Measurements from ENCODE around the gene GRAP2.

The GRAP2 gene

DNA sequence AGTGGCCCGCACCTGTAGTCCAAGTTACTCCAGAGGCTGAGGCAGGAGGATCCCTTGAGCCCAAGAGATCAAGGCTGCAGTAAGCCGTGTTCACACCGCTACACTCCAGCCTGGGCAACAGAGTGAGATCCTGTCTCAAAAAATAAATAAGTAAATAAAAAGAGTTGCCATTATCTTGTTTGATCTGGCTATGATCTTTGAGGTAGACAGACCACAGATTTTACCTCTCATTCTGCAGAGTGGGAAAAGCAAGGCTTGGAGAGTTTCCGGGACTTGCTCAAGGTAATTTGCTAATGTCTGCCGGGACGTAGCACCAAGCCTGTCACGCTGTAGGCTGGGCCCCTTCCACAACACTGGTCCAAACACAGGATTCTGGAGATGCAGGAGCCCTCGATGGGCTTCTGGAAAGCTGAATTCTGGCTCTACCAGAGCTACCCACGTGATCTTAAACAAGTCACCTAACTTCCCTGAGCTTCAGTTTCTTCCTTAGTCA, 6.8 kb downstream of the GRAP2 start:
- TF ChIP-seq GATA1 (IDR thresholded peaks at IDR 0.05; ENCODE audit: low read depth, low read length), result no peak
- DNase-seq, result no peak

GRCh38 chr22:39908136-39908535, 7.3 kb downstream of the GRAP2 start:
- TF ChIP-seq POLR2A (IDR thresholded peaks at IDR 0.05; ENCODE audit: low read length) (no peak), GATA1 (IDR thresholded peaks at IDR 0.05; ENCODE audit: low read depth, low read length) (no peak)
- no peak for DNase-seq

DNA sequence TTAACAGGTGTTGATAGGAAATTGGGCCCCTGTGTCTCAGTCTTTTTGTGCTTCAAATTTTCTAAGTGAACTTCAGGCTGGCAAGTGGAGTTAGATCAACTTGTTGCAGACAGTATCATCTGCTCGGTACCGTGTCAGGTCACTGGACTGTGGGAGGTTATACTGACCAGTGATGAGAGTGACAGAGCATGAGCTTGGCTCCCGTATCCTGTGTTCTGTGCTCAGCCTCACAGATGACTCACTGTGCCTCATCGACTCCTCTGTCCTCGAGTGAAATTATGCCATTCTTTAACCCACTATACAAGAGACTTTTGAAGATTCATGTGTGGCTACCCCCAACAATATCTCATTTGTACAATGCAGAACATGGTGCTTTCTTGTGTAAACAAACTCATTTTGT, 7.9 kb downstream of the GRAP2 start:
- DNase-seq, result peak; percentile 19
- TF ChIP-seq POLR2A (IDR thresholded peaks at IDR 0.05; ENCODE audit: low read length) (peak; percentile 31), GATA1 (IDR thresholded peaks at IDR 0.05; ENCODE audit: low read depth, low read length) (no peak)

DNA sequence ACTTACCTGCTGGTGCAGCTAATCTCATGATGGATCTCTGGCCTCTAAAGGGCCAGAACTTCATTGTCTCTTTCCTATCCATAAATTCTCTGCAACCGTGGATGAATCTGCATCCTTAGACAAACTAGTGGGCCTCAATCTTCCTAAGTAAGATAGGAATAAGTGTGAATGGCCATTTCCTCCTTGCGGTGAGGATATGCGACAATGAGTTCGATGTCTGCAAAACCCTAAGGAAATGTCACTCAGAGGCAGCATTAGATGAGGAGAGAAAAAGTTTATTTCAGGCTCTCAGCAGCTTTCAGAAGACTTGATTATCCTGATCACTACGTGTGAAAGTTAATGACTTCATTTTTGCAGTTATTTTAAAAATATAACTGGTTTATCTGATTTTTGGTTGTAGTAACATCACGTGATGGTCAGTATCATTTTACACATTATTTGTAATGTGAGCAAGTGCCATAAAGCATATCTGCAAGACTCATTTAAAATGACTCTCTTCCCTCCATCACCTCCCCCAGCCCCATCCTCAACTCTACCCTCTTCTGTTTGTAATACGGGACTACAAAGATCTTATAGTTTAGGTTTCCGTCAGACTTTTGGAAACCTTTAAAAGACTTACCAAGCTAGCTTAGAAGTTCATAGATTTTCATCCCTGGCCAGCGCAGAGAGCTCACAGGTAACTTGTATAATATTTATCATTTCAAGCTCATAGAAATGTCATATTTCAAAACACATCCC, 10.2 kb downstream of the GRAP2 start:
- TF ChIP-seq GATA1 (IDR thresholded peaks at IDR 0.05; ENCODE audit: low read depth, low read length) (no peak), POLR2A (IDR thresholded peaks at IDR 0.05; ENCODE audit: low read length) (no peak)
- DNase-seq, result no peak

DNA sequence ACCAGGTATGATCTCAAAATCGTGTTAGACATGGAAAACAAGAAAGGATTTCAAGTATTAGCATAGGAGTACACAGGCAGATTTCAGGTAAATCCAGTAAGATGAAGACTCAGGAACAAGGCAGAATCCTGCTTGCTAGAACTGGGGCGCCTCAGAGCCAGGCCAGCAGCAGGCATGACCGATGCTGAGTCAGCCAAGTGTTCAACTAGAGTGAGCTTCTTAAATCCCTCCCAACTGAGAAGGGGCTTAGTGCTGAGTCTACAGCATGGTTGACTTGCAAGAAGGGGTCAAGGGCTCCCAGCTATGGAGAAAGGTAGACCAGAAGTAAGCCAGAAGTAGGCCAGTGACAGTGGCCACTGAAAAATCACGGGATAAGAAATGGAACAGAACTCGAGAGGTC, 12.4 kb downstream of the GRAP2 start:
- DNase-seq, result peak in 1 of 2 experiments; percentile 22
- no peak for TF ChIP-seq GATA1 (IDR thresholded peaks at IDR 0.05; ENCODE audit: low read depth, low read length)
- TF ChIP-seq POLR2A (IDR thresholded peaks at IDR 0.05; ENCODE audit: low read length), result no peak

DNA sequence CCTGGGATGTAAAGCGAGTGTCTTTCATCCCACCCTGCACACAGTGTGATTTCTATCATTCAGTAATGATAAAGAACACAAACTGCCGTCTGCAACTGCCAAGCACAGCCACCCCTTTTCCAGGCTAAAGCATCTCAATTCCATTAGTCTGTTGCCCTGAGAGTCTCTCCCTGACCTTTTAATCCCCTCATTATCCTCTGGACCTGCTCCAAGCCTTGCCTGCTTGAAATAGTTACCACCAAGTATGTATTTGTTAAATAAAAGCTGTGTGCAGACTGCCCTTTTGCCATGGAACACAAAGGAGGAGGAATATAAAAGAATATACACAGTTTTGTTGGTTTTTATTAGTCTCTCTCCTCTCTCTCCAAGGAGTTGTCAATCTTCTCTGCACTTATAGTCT, 13.0 kb downstream of the GRAP2 start:
- no peak for TF ChIP-seq POLR2A (IDR thresholded peaks at IDR 0.05; ENCODE audit: low read length)

DNA sequence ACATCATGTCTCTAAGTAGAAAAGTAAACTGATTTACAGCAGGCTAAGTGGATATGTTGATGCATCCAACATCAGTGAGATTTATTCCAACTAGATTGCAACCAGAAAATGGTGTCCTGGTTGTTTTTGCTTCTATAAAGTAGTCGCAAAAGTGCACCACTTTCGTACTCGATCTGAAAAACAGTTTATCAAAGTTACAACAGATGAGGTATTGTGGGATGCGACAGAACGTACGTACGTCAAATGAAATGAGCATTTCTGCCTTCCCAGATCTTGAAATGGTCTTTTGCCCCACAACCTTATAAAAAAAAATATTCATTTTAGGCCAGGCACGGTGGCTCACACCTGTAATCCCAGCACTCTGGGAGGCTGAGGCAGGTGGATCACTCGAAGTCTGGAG, 13.7 kb downstream of the GRAP2 start:
- no peak for TF ChIP-seq GATA1 (IDR thresholded peaks at IDR 0.05; ENCODE audit: low read depth, low read length)
- no peak for DNase-seq

More for the DNA sequence above, 13.0 kb downstream of the GRAP2 start:
- DNase-seq, result no peak

- peak; percentile 30 to 44 for DNase-seq
- no peak for TF ChIP-seq GATA1 (IDR thresholded peaks at IDR 0.05; ENCODE audit: low read depth, low read length)
- no peak for TF ChIP-seq POLR2A (IDR thresholded peaks at IDR 0.05; ENCODE audit: low read length)
Observed at GRCh38 chr22:39915295-39915726, 14.4 kb downstream of the GRAP2 start.

DNA sequence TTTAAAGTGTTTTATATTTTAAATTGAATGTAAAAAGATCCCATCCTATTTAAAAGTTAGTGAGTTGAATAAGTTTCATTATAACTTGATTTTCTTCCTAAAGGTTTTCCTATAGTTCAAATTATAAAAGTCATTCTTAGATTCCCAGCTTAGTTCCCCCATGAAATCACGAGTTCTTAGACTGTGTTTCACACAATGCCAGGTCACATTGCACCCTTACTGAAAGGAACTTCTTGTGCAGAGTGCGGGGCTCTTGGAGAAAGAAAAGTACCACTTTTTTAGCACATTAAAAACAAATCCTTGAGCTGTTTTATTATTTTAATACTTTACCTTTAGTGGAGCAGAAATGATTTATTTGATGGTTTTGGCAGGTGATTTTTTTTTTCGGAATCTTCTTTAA, 15.6 kb downstream of the GRAP2 start:
- TF ChIP-seq GATA1 (IDR thresholded peaks at IDR 0.05; ENCODE audit: low read depth, low read length) (no peak), POLR2A (IDR thresholded peaks at IDR 0.05; ENCODE audit: low read length) (no peak)
- DNase-seq, result no peak

DNA sequence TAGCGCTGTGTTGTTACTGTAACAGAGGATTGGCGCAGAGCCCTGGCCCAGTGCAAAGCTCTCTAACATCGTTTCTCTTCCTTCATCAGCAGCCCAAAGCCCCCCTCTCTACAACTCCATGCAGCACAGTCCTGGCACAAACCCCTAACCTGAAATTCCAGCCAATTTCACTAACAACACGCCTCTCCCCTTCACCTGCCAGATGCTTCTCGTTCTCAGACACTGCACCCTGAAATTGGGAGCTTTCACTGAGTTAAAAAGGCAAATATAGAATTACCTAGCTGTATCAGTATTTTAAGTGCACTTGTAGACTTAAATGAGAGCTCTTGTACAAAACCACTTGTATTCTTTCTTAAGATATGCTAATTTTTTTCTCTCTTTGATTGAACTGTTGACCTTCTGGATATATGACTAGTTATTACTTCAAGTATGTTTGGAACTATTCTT, 16.3 kb downstream of the GRAP2 start:
- DNase-seq, result no peak
- no peak for TF ChIP-seq POLR2A (IDR thresholded peaks at IDR 0.05; ENCODE audit: low read length)
- no peak for TF ChIP-seq GATA1 (IDR thresholded peaks at IDR 0.05; ENCODE audit: low read depth, low read length)

DNA sequence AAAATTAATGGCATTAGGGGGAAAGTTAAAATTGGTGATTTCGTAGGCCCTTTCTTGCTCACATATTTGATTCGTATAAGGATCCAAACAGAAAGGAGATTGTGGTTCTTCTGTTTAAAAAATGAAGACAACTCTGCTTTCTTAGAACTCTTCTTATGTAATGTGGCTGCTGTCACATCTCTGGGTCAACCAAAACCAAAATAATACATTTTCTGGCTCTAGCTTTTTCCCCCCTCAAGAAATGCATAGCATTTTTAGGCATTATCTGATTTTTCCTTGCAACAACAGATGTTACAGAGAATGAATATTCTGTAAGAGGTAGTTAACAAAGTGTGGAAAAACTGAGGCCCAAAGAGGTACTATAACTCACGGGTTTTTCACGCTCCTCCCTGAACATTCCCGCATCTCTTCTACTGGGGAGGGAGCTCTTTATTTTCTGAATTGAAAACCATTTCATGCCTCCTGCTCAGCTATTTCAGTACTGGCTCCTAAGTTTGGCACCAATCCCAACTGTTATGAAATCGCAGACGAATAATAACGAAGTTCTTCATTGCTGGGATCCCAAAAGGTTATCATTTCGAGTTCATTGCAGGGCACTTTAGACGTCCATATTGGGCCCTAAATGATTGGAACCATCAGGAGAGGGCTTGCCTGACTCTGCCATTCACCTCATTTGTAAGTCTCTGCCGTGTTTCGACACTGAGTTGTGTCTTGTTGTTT, 17.1 kb downstream of the GRAP2 start:
- peak; percentile 83 for DNase-seq
- TF ChIP-seq GATA1 (IDR thresholded peaks at IDR 0.05; ENCODE audit: low read depth, low read length), result no peak
- no peak for TF ChIP-seq POLR2A (IDR thresholded peaks at IDR 0.05; ENCODE audit: low read length)

- peak; percentile 65 for TF ChIP-seq GATA1 (IDR thresholded peaks at IDR 0.05; ENCODE audit: low read depth, low read length)
- peak; percentile 34 for TF ChIP-seq POLR2A (IDR thresholded peaks at IDR 0.05; ENCODE audit: low read length)
- DNase-seq, result peak; percentile 81 to 94
Observed at GRCh38 chr22:39920134-39920743, 19.4 kb downstream of the GRAP2 start.

DNA sequence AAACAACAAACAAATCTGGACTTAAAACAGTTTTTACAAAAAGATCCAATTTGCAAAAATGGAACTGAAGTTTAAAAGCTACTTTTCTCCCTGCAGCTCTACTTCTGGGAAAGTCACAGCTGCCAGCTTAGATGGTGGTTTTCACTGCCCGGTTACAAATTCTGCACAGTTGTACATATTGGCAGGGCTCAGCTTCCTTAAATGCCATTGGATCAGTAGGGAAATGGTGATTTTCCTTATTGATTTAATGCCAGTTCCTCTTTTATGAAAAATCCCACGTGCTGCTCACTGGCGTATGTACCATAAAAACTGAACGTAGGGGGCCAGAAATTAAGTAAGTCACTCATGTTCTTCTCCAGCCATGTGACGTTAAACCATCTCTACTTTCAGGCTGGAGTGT, 22.8 kb downstream of the GRAP2 start:
- no peak for DNase-seq
- TF ChIP-seq POLR2A (IDR thresholded peaks at IDR 0.05; ENCODE audit: low read length) (no peak), GATA1 (IDR thresholded peaks at IDR 0.05; ENCODE audit: low read depth, low read length) (no peak)

DNA sequence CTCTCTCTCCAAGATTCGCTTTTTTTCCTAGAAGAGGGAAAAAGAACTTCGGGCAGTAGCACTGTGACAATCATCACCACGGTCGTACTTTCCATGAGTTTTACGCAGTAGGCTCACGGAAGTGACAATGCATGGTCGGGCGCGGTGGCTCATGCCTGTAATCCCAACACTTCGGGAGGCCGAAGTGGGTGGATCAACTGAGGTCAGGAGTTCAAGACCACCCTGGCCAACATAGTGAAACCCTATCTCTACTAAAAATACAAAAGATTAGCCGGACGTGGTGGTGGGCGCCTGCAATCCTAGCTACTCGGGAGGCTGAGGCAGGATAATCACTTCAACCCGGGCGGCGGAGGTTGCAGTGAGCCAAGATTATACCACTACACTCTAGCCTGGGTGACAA, 23.4 kb downstream of the GRAP2 start:
- no peak for DNase-seq
- TF ChIP-seq GATA1 (IDR thresholded peaks at IDR 0.05; ENCODE audit: low read depth, low read length) (no peak), POLR2A (IDR thresholded peaks at IDR 0.05; ENCODE audit: low read length) (no peak)

Data from erythroblast (primary cell).